SU-DHL-6 (cell line): ENCODE results near the gene SLC25A29.
"Not testable (repeated sequence)": the region's sequence is repeated elsewhere in the genome, so short reads cannot be mapped to it uniquely, and the experiment has no call there.

Experiments used
- H2AFZ ChIP-seq: fragments of 200-600 bp; sonication (generic); 2 replicates; pipeline ENCODE4 v1.6.1; 2014; ENCODE audit warnings: low read depth, mild to moderate bottlenecking, moderate library complexity, mixed read lengths, antibody characterized with exemption, low read length; ENCODE audit not compliant: severe bottlenecking
- H3F3A ChIP-seq: fragments of 200-600 bp; shearing (Covaris generic); 2 replicates; pipeline ENCODE4 v1.6.0; 2016; ENCODE audit warnings: antibody characterized with exemption, mild to moderate bottlenecking; ENCODE audit not compliant: insufficient read depth
- H3K27ac ChIP-seq: fragments of 200-600 bp; sonication (generic); 2 replicates; pipeline ENCODE4 v1.5.1; 2016; ENCODE audit warnings: low read depth, mild to moderate bottlenecking, low read length, moderate library complexity, mixed read lengths
- H3K27me3 ChIP-seq: fragments of 200-600 bp; sonication (generic), shearing (Covaris generic); 2 replicates; pipeline ENCODE4 v1.6.0; 2014; ENCODE audit warnings: mild to moderate bottlenecking, low read length
- H3K36me3 ChIP-seq: fragments of 200-600 bp; sonication (generic); 2 replicates; pipeline ENCODE4 v1.6.1; 2014; ENCODE audit warnings: mild to moderate bottlenecking, low read length, mixed read lengths
- H3K4me2 ChIP-seq: fragments of 300-600, 200-600 bp; shearing (Covaris generic), sonication (generic); 2 replicates; pipeline ENCODE4 v1.6.0; 2014; ENCODE audit warnings: low read length, low read depth, mild to moderate bottlenecking; ENCODE audit not compliant: poor library complexity, severe bottlenecking
- H3K4me3 ChIP-seq: fragments of 200-600 bp; sonication (generic); 2 replicates; pipeline ENCODE4 v1.5.1; 2014; ENCODE audit warnings: antibody characterized with exemption, low read length, mild to moderate bottlenecking, mixed read lengths; ENCODE audit not compliant: insufficient read depth, poor library complexity, severe bottlenecking
- H3K79me2 ChIP-seq: fragments of 200-600 bp; sonication (generic); 2 replicates; pipeline ENCODE4 v1.6.1; 2014; ENCODE audit warnings: mild to moderate bottlenecking, low read length, moderate library complexity; ENCODE audit not compliant: insufficient read depth
- H3K9ac ChIP-seq: fragments of 200-600 bp; sonication (generic); 2 replicates; pipeline ENCODE4 v1.7.0; 2014; ENCODE audit warnings: mild to moderate bottlenecking, low read length
- H3K9me2 ChIP-seq: fragments of 200-600 bp; sonication (generic); replicated peaks from 2 replicates; pipeline ENCODE4 v1.6.1; 2014; ENCODE audit warnings: low read length; ENCODE audit not compliant: insufficient read depth
- H3K9me3 ChIP-seq: fragments of 200-600 bp; sonication (generic); 2 replicates; pipeline ENCODE4 v1.6.1; 2014; ENCODE audit warnings: low read length, mixed read lengths; ENCODE audit not compliant: insufficient read depth
- H4K20me1 ChIP-seq: fragments of 200-600 bp; sonication (generic); 2 replicates; pipeline ENCODE4 v1.6.1; 2014; ENCODE audit warnings: low read depth, mild to moderate bottlenecking, antibody characterized with exemption, low read length, moderate library complexity, mixed read lengths
- EZH2phosphoT487 ChIP-seq: fragments of 200-600 bp; sonication (generic), shearing (Covaris generic); conservative IDR thresholded peaks from 2 replicates; pipeline ENCODE4 v1.6.1; 2018; ENCODE audit warnings: mild to moderate bottlenecking, antibody characterized with exemption, low read length, moderate library complexity, mixed read lengths
- TF ChIP-seq, protein P1 (sequence below): fragments of 200-600 bp; sonication (generic); IDR thresholded peaks from one replicate; pipeline ENCODE4 v1.5.1; 2017; ENCODE audit warnings: antibody characterized with exemption, mild to moderate bottlenecking, low read length, moderate library complexity; ENCODE audit not compliant: insufficient read depth, poor library complexity, severe bottlenecking

SLC25A29 gene

DNA sequence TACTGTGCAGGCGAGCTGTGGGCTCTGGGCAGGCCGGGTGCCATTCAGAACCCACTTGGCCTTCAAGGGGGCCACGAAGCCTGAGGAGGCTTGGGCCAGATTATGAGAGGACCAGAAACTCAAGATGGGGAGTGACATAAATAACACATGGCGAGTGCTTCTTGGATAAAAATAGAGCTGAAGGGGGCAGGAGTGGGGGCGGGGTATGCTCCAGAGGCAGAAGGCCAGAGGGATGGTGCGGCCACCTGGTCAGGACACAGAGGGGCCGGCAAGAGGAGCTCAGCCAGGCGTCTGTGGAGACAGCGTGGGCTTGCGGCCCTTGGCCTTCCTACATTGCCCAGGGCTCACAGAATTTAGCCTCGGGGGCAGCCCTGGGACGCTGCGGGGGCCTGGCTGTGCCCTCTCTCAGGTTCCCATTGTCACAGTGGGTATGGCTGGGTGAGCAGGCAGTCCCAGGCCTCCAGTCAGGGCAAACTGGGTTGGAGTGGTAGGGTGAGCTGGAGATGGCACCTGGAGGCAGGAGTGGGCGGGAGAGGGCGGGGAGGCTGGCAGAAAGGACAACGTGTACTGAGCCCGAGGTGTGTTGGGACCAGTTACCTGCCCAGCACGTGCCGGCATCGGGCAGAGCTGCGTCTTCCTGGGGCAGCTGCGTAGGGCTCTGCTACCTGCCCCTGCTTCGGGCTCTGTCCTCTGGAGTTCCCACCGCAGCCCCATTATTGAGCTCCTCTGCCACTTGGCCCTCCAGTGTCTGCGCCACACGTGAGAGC lies 7.4 kb upstream of the SLC25A29 start:
- Histone ChIP-seq H3K36me3 (no peaks in the 10 kb centered on the region), H3K4me2 (no peak overlapping the region)

DNA sequence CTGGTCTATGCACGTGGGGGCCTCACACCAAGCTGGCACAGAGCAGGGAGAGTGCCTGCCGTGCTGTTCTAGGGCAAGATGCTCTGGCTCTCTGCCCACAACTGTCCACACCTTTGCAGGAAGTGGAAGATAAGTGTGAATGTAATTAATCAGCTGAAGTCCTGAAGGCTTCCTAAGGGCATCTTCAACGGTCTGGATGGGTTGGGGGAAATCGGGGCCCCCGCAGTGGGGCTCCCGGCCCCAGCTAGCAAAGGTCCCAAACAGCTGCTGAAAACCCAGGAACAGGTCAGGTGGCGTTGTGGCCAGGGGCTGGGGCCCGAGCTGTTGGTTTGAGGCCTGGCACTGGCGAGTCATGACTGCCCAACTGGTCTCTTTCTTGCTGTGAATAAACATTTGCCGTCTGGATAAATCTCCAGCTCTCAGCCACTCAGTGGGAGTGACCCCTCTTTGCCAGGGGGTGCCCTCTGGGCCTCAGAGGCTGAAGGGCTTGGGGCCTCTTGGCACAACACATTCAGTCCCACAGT lies 6.7 kb upstream of the SLC25A29 start:
- H3K4me2 ChIP-seq = no peak overlapping the region
- H3F3A ChIP-seq = no peaks in the 10 kb centered on the region
- H3K9me2 ChIP-seq = no peaks in the 10 kb centered on the region
- no peak overlapping the region for H3K9ac ChIP-seq
- H3K27me3 ChIP-seq = no peaks in the 10 kb centered on the region
- H2AFZ ChIP-seq = no peak overlapping the region
- no peaks in the 10 kb centered on the region for H3K9me3 ChIP-seq
- H3K27ac ChIP-seq = no peak overlapping the region
- no peaks in the 10 kb centered on the region for H3K36me3 ChIP-seq
- no peaks in the 10 kb centered on the region for H3K79me2 ChIP-seq
- no peaks in the 10 kb centered on the region for H4K20me1 ChIP-seq
- TF ChIP-seq EZH2phosphoT487 = no peak
- TF ChIP-seq, protein P1, sequence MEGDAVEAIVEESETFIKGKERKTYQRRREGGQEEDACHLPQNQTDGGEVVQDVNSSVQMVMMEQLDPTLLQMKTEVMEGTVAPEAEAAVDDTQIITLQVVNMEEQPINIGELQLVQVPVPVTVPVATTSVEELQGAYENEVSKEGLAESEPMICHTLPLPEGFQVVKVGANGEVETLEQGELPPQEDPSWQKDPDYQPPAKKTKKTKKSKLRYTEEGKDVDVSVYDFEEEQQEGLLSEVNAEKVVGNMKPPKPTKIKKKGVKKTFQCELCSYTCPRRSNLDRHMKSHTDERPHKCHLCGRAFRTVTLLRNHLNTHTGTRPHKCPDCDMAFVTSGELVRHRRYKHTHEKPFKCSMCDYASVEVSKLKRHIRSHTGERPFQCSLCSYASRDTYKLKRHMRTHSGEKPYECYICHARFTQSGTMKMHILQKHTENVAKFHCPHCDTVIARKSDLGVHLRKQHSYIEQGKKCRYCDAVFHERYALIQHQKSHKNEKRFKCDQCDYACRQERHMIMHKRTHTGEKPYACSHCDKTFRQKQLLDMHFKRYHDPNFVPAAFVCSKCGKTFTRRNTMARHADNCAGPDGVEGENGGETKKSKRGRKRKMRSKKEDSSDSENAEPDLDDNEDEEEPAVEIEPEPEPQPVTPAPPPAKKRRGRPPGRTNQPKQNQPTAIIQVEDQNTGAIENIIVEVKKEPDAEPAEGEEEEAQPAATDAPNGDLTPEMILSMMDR = no peak
- no peak overlapping the region for H3K4me3 ChIP-seq

More for the DNA sequence above, 7.4 kb upstream of the SLC25A29 start:
- Histone ChIP-seq H3K27ac (no peak overlapping the region), H3F3A (no peaks in the 10 kb centered on the region), H3K9ac (no peak overlapping the region), H3K4me3 (no peak overlapping the region), H3K9me3 (no peaks in the 10 kb centered on the region), H4K20me1 (no peaks in the 10 kb centered on the region), H3K79me2 (no peaks in the 10 kb centered on the region), H3K9me2 (no peaks in the 10 kb centered on the region), H2AFZ (no peak overlapping the region), H3K27me3 (no peaks in the 10 kb centered on the region)
- TF ChIP-seq, protein P1 = no peak
- no peak for TF ChIP-seq EZH2phosphoT487

DNA sequence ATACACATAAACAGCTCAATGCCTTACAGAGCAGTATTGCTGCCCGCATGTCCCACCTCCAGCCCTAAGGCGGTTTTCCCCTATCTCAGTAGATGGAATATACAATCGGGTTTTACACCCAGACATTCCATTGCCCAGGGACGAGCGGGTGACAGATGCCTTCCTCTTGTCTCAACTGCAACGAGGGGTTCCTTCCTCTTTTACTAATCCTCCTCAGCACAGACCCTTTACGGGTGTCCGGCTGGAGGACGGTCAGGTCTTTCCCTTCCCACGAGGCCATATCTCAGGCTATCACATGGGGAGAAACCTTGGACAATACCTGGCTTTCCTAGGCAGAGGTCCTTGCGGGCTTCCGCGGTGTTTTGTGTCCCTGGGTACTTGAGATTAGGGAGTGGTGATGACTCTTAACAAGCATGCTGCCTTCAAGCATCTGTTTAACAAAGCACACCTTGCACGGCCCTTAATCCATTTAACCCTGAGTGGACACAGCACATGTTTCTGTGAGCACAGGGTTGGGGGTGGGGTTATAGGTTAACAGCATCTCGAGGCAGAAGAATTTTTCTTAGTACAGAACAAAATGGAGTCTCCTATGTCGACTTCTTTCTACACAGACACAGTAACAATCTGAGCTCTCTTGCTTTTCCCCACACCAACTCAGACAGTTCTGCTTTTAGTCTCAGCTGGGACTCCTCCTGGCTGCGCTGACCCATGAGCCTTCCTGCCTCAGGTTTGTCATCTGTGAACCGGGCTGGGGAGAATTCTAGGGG lies 6.0 kb upstream of the SLC25A29 start:
- not testable (repeated sequence) for H3K9ac ChIP-seq, H3K79me2 ChIP-seq, H3K27me3 ChIP-seq, H4K20me1 ChIP-seq, H3K36me3 ChIP-seq, H3K9me3 ChIP-seq, H3K27ac ChIP-seq, H3F3A ChIP-seq, H3K4me2 ChIP-seq, H3K9me2 ChIP-seq, H2AFZ ChIP-seq, H3K4me3 ChIP-seq
